ENCODE results near the gene H2AZ2.

DNA sequence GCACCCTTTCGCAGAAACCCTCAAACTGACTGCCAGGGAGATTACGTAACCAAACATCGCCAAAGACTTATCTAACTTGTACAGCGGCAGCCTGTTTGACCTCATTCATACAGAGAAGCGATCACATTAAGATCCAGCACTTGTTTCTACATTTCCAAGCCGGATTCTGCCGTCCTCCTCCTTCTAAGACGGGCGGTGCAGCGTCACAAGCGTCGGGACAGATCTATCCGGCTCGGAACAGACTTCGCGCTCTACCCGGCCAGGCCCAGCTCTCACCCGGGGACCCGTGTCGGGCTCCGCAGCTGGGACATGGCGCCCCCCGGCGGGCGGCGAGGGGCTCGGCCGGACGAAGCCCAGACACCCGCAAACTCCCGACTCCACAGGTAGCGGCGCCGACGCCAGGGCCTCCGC lies 373 bp downstream of the H2AZ2 start:
- TF ChIP-seq, protein P1, sequence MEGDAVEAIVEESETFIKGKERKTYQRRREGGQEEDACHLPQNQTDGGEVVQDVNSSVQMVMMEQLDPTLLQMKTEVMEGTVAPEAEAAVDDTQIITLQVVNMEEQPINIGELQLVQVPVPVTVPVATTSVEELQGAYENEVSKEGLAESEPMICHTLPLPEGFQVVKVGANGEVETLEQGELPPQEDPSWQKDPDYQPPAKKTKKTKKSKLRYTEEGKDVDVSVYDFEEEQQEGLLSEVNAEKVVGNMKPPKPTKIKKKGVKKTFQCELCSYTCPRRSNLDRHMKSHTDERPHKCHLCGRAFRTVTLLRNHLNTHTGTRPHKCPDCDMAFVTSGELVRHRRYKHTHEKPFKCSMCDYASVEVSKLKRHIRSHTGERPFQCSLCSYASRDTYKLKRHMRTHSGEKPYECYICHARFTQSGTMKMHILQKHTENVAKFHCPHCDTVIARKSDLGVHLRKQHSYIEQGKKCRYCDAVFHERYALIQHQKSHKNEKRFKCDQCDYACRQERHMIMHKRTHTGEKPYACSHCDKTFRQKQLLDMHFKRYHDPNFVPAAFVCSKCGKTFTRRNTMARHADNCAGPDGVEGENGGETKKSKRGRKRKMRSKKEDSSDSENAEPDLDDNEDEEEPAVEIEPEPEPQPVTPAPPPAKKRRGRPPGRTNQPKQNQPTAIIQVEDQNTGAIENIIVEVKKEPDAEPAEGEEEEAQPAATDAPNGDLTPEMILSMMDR (IDR thresholded peaks at IDR 0.05; ENCODE audit: insufficient read depth, low read depth, low read length), result peak; percentile 55
- no peak for TF ChIP-seq EZH2 (IDR thresholded peaks at IDR 0.05; ENCODE audit: insufficient read depth, low read length)
